Measurements from ENCODE around the gene KLRC1. TPM values are rescaled to one million over a fixed set of nuclear protein-coding genes. Genes with fewer than 3 reads are reported as not detected.

Gene KLRC1
- total RNA-seq, 1 experiment from 2014 or later = not detected

DNA sequence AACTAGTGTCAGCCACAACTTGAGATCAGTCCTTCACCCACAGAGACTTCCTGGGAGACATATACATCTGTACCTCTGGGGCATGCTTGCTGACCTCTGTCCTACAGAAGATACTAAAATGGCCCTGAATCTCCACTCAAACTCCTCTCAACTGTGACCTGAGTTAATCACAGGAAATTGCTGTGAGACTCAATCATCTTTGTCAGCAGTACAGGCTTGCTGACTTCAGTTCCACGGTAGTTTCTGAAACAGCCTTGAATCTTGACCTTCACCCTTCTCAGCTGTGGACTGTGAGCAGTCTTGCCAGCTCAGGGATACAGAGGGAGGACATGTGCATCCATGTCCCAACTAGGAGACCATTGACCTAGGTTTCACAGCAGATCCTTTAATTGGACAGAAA, 1.4 kb upstream of the KLRC1 start:
- no peaks in the 10 kb centered on the region for H3K79me2 ChIP-seq (ENCODE audit: insufficient read depth, low read length)
- POLR2A ChIA-PET = no interaction called here
- no peak for DNase-seq (ENCODE audit: low read depth, low spot score)

More for the DNA sequence above, 1.4 kb upstream of the KLRC1 start:
- TF ChIP-seq ZNF274 (IDR thresholded peaks at IDR 0.05; ENCODE audit: low read depth, low read length) (no peak), CBX3 (IDR thresholded peaks at IDR 0.05; ENCODE audit: low read depth) (no peak), FOSL1 (IDR thresholded peaks at IDR 0.05; ENCODE audit: low read depth) (no peak), ELF1 (IDR thresholded peaks at IDR 0.05; ENCODE audit: borderline replicate concordance, low read depth) (no peak), SRF (IDR thresholded peaks at IDR 0.05; ENCODE audit: low read depth) (no peak), SIN3A (IDR thresholded peaks at IDR 0.05; ENCODE audit: low read depth) (no peak), RAD21 (IDR thresholded peaks at IDR 0.05; ENCODE audit: low read depth) (no peak), SP1 (IDR thresholded peaks at IDR 0.05; ENCODE audit: low read depth) (no peak), TCF7L2 (IDR thresholded peaks at IDR 0.05; ENCODE audit: borderline replicate concordance, extremely low read depth, insufficient read depth, insufficient read length) (no peak), JUND (IDR thresholded peaks at IDR 0.05) (no peak)
- TF ChIP-seq, protein P1, sequence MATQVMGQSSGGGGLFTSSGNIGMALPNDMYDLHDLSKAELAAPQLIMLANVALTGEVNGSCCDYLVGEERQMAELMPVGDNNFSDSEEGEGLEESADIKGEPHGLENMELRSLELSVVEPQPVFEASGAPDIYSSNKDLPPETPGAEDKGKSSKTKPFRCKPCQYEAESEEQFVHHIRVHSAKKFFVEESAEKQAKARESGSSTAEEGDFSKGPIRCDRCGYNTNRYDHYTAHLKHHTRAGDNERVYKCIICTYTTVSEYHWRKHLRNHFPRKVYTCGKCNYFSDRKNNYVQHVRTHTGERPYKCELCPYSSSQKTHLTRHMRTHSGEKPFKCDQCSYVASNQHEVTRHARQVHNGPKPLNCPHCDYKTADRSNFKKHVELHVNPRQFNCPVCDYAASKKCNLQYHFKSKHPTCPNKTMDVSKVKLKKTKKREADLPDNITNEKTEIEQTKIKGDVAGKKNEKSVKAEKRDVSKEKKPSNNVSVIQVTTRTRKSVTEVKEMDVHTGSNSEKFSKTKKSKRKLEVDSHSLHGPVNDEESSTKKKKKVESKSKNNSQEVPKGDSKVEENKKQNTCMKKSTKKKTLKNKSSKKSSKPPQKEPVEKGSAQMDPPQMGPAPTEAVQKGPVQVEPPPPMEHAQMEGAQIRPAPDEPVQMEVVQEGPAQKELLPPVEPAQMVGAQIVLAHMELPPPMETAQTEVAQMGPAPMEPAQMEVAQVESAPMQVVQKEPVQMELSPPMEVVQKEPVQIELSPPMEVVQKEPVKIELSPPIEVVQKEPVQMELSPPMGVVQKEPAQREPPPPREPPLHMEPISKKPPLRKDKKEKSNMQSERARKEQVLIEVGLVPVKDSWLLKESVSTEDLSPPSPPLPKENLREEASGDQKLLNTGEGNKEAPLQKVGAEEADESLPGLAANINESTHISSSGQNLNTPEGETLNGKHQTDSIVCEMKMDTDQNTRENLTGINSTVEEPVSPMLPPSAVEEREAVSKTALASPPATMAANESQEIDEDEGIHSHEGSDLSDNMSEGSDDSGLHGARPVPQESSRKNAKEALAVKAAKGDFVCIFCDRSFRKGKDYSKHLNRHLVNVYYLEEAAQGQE (IDR thresholded peaks at IDR 0.05; ENCODE audit: low read depth) = no peak
- TF ChIP-seq, protein P2, sequence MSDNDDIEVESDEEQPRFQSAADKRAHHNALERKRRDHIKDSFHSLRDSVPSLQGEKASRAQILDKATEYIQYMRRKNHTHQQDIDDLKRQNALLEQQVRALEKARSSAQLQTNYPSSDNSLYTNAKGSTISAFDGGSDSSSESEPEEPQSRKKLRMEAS (IDR thresholded peaks at IDR 0.05) = no peak
- H2AFZ ChIP-seq (ENCODE audit: low read depth, low read length, poor library complexity, severe bottlenecking) = no peak overlapping the region
- no peak for ATAC-seq
- no peak overlapping the region for H3K4me2 ChIP-seq (ENCODE audit: low read length)
- 0 out of 4 replicates have a peak, but pooled peaks cover 4 to 6% of the 10 kb centered on the region in 2 experiments for H3K9me3 ChIP-seq (ENCODE audit: control insufficient read depth in 1 of 2, insufficient read depth in 1 of 2, low read depth in 1 of 2, low read length in 2 of 2)
- no peaks in the 10 kb centered on the region for H4K20me1 ChIP-seq (ENCODE audit: insufficient read depth)
- ChIA-PET RAD21 (ENCODE audit: low non-redundant PET in 1 of 2, low total read pairs in 2 of 2, uncharacterized antibody in 2 of 2, unreplicated experiment in 2 of 2) (no interaction called here), CTCF (no interaction called here)
- H3K9me2 ChIP-seq (ENCODE audit: insufficient read depth) = no peaks in the 10 kb centered on the region
- no peaks in the 10 kb centered on the region for H3K36me3 ChIP-seq (ENCODE audit: control insufficient read depth in 1 of 2, insufficient read depth in 2 of 2, low read length in 2 of 2)
- H3K27me3 ChIP-seq (ENCODE audit: insufficient read depth, low read length) = no peaks in the 10 kb centered on the region
- BruUV-seq (replicated peaks) = no TSS peak
- no peak overlapping the region for H3K9ac ChIP-seq (ENCODE audit: low read length)
- H3K4me3 ChIP-seq (replicated peaks in 1 of 2; ENCODE audit: low read depth in 1 of 2, low read length in 2 of 2) = no peak overlapping the region
- intact Hi-C loops (cut with micrococcal nuclease) = loop anchor here (10.0 kb wide), 1 partner anchor 50 kb away; the partner anchor contains the start of gene KLRC4
- H3K27ac ChIP-seq (ENCODE audit: low read depth, low read length) = no peak overlapping the region
- H3K4me1 ChIP-seq (ENCODE audit: control insufficient read depth in 1 of 2, insufficient read depth in 2 of 2, low read length in 2 of 2) = no peaks in the 10 kb centered on the region

All from HCT116 (cell line).